OCI-LY3 (cell line): Measurements from ENCODE around the gene PDZD7.

ENCODE experiments used
- EZH2phosphoT487 ChIP-seq: fragments of 200-600 bp; shearing (Covaris generic); IDR thresholded peaks from 2 replicates; pipeline ENCODE4 v1.6.1; 2018; ENCODE audit warnings: antibody characterized with exemption, mixed run types, low read depth
- TF ChIP-seq, protein P1 (sequence below): fragments of 200-600, 300-600 bp; sonication (generic); IDR thresholded peaks from 2 replicates; pipeline ENCODE4 v1.5.1; 2014; ENCODE audit warnings: antibody characterized with exemption, low read length, low read depth

DNA sequence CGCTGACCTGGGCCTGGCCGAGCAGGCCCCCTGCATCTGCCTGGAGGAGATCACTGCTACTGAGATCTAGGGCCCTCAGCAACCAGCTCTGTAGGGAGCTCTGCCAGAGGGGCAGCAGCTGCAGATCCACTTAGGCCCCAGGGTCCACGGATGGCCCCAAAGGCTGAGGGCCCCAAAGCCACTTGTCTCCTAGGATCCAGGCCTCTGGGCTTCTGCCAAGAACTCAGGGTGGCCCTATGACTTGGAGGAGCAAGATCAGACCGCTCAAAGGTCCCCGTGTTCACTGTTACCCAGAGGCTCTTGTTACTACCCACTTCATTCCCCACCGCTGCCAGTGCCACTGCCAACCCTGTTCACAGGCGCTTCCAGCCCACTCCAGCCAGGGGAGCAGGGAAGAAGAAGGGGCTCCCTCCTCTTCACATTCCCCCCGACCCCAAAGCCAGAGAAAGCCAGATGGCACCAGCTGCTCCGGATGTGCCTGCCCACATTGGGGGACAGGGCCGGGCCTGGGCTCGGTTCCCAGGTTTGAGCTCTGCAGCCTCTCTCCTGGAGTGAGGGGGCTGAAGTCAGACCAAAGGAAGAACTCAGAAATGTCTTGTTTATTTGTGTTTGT is 23.7 kb downstream of the PDZD7 start:
- TF ChIP-seq, protein P1, sequence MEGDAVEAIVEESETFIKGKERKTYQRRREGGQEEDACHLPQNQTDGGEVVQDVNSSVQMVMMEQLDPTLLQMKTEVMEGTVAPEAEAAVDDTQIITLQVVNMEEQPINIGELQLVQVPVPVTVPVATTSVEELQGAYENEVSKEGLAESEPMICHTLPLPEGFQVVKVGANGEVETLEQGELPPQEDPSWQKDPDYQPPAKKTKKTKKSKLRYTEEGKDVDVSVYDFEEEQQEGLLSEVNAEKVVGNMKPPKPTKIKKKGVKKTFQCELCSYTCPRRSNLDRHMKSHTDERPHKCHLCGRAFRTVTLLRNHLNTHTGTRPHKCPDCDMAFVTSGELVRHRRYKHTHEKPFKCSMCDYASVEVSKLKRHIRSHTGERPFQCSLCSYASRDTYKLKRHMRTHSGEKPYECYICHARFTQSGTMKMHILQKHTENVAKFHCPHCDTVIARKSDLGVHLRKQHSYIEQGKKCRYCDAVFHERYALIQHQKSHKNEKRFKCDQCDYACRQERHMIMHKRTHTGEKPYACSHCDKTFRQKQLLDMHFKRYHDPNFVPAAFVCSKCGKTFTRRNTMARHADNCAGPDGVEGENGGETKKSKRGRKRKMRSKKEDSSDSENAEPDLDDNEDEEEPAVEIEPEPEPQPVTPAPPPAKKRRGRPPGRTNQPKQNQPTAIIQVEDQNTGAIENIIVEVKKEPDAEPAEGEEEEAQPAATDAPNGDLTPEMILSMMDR = no peak
- no peak for TF ChIP-seq EZH2phosphoT487
